Body of pancreas (tissue), 4 donors: ENCODE measurements around the gene CST8.

Experiments
- POLR2A ChIP-seq, 3 donors: fragments of 450-650 bp; IDR thresholded peaks; one replicate each; pipeline ENCODE4 v1.6.1; 2016; ENCODE audit warnings: antibody characterized with exemption in 3 of 3, mild to moderate bottlenecking in 2 of 3
- TF ChIP-seq, protein P1 (sequence below), 7 experiments: fragments of 450-650 bp in 4 of 7; fragments of 200-600 bp in 3 of 7; sonication (generic) in 3 of 7; IDR thresholded peaks; one replicate each; pipeline ENCODE4 v1.5.1; 2016 to 2019; ENCODE audit warnings: antibody characterized with exemption in 7 of 7

- TF ChIP-seq, protein P1, sequence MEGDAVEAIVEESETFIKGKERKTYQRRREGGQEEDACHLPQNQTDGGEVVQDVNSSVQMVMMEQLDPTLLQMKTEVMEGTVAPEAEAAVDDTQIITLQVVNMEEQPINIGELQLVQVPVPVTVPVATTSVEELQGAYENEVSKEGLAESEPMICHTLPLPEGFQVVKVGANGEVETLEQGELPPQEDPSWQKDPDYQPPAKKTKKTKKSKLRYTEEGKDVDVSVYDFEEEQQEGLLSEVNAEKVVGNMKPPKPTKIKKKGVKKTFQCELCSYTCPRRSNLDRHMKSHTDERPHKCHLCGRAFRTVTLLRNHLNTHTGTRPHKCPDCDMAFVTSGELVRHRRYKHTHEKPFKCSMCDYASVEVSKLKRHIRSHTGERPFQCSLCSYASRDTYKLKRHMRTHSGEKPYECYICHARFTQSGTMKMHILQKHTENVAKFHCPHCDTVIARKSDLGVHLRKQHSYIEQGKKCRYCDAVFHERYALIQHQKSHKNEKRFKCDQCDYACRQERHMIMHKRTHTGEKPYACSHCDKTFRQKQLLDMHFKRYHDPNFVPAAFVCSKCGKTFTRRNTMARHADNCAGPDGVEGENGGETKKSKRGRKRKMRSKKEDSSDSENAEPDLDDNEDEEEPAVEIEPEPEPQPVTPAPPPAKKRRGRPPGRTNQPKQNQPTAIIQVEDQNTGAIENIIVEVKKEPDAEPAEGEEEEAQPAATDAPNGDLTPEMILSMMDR (IDR thresholded peaks at IDR 0.05): no peak
- no peak for TF ChIP-seq POLR2A (IDR thresholded peaks at IDR 0.05)
Measured at GRCh38 chr20:23477223-23477622, 13.7 kb upstream of the CST8 start.
